HEK293 (cell line): ENCODE measurements around the gene HCAR2.

Source experiments
- HOXA7 ChIP-seq: sonication (generic); formaldehyde crosslinking; IDR thresholded peaks from 2 replicates; pipeline ENCODE4 v1.8.1; 2022; ENCODE audit warnings: missing genetic modification reagents, borderline replicate concordance
- HOXD13 ChIP-seq: sonication (generic); formaldehyde crosslinking; IDR thresholded peaks from 2 replicates; pipeline ENCODE4 v1.8.0; 2022; ENCODE audit warnings: missing genetic modification reagents, borderline replicate concordance
- INSM2 ChIP-seq: fragments of 450-650 bp; formaldehyde crosslinking; IDR thresholded peaks from 2 replicates; pipeline ENCODE4 v1.5.1; 2016; ENCODE audit warnings: missing biosample characterization, missing genetic modification characterization
- KLF10 ChIP-seq: fragments of 450-650 bp; IDR thresholded peaks from 2 replicates; pipeline ENCODE4 v1.5.1; 2018; ENCODE audit warnings: missing biosample characterization, mild to moderate bottlenecking, missing genetic modification characterization
- REPIN1 ChIP-seq: fragments of 450-650 bp; formaldehyde crosslinking; IDR thresholded peaks from 2 replicates; pipeline ENCODE4 v1.5.1; 2017; ENCODE audit warnings: missing biosample characterization, missing genetic modification characterization, low read depth
- WT1 ChIP-seq: fragments of 450-650 bp; formaldehyde crosslinking; IDR thresholded peaks from 2 replicates; pipeline ENCODE4 v1.5.1; 2016; ENCODE audit warnings: missing biosample characterization, missing genetic modification characterization
- ZBTB21 ChIP-seq: fragments of 450-650 bp; formaldehyde crosslinking; IDR thresholded peaks from 2 replicates; pipeline ENCODE4 v1.5.1; 2017; ENCODE audit warnings: missing biosample characterization, missing genetic modification characterization
- ZBTB48 ChIP-seq: fragments of 450-650 bp; formaldehyde crosslinking; IDR thresholded peaks from 2 replicates; pipeline ENCODE4 v1.5.1; 2016; ENCODE audit warnings: missing biosample characterization, missing genetic modification characterization
- ZNF10 ChIP-seq: fragments of 450-650 bp; formaldehyde crosslinking; IDR thresholded peaks from 2 replicates; pipeline ENCODE4 v1.5.1; 2017; ENCODE audit warnings: missing biosample characterization, missing genetic modification characterization
- ZNF133 ChIP-seq: fragments of 450-650 bp; formaldehyde crosslinking; IDR thresholded peaks from 2 replicates; pipeline ENCODE4 v1.5.1; 2016; ENCODE audit warnings: missing biosample characterization, missing genetic modification characterization
- ZNF146 ChIP-seq: fragments of 450-650 bp; formaldehyde crosslinking; IDR thresholded peaks from 2 replicates; pipeline ENCODE4 v1.5.1; 2016; ENCODE audit warnings: missing biosample characterization, missing genetic modification characterization
- ZNF223 ChIP-seq: fragments of 450-650 bp; formaldehyde crosslinking; IDR thresholded peaks from 2 replicates; pipeline ENCODE4 v1.5.1; 2016; ENCODE audit warnings: missing biosample characterization, missing genetic modification characterization
- ZNF335 ChIP-seq: fragments of 450-650 bp; formaldehyde crosslinking; conservative IDR thresholded peaks from 2 replicates; pipeline ENCODE4 v1.5.1; 2016; ENCODE audit warnings: missing biosample characterization, missing genetic modification characterization
- ZNF391 ChIP-seq: fragments of 450-650 bp; formaldehyde crosslinking; IDR thresholded peaks from 2 replicates; pipeline ENCODE4 v1.5.1; 2016; ENCODE audit warnings: low read depth, missing biosample characterization, missing genetic modification characterization, borderline replicate concordance
- ZNF404 ChIP-seq: fragments of 450-650 bp; formaldehyde crosslinking; IDR thresholded peaks from 2 replicates; pipeline ENCODE4 v1.5.1; 2017; ENCODE audit warnings: missing biosample characterization, missing genetic modification characterization
- ZNF513 ChIP-seq: fragments of 450-650 bp; IDR thresholded peaks from 2 replicates; pipeline ENCODE4 v1.5.1; 2018; ENCODE audit warnings: missing biosample characterization, missing genetic modification characterization
- ZNF518A ChIP-seq: fragments of 450-650 bp; formaldehyde crosslinking; conservative IDR thresholded peaks from 2 replicates; pipeline ENCODE4 v1.5.1; 2016; ENCODE audit warnings: low read depth, missing biosample characterization, missing genetic modification characterization
- ZNF677 ChIP-seq: fragments of 450-650 bp; IDR thresholded peaks from 2 replicates; pipeline ENCODE4 v1.5.0; 2018; ENCODE audit warnings: missing biosample characterization, mild to moderate bottlenecking, missing genetic modification characterization, moderate library complexity
- ZNF792 ChIP-seq: fragments of 450-650 bp; formaldehyde crosslinking; IDR thresholded peaks from 2 replicates; pipeline ENCODE4 v1.5.1; 2016; ENCODE audit warnings: missing biosample characterization, missing genetic modification characterization
- TF ChIP-seq, protein P1 (sequence below): fragments of 450-650 bp; formaldehyde crosslinking; conservative IDR thresholded peaks from 2 replicates; pipeline ENCODE4 v1.5.1; 2016; ENCODE audit warnings: low read depth, missing biosample characterization, missing genetic modification characterization
- TF ChIP-seq, protein P2 (sequence below): fragments of 450-650 bp; formaldehyde crosslinking; IDR thresholded peaks from 2 replicates; pipeline ENCODE4 v1.5.1; 2016; ENCODE audit warnings: missing biosample characterization, missing genetic modification characterization
- TF ChIP-seq, protein P3 (sequence below): fragments of 450-650 bp; formaldehyde crosslinking; IDR thresholded peaks from 2 replicates; pipeline ENCODE4 v1.5.1; 2016; ENCODE audit warnings: missing biosample characterization, missing genetic modification characterization

HCAR2 gene

GRCh38 chr12:122752464-122753318 lies 49.5 kb upstream of the HCAR2 start, which contains the start of gene DENR (continued):
- TF ChIP-seq, protein P1, sequence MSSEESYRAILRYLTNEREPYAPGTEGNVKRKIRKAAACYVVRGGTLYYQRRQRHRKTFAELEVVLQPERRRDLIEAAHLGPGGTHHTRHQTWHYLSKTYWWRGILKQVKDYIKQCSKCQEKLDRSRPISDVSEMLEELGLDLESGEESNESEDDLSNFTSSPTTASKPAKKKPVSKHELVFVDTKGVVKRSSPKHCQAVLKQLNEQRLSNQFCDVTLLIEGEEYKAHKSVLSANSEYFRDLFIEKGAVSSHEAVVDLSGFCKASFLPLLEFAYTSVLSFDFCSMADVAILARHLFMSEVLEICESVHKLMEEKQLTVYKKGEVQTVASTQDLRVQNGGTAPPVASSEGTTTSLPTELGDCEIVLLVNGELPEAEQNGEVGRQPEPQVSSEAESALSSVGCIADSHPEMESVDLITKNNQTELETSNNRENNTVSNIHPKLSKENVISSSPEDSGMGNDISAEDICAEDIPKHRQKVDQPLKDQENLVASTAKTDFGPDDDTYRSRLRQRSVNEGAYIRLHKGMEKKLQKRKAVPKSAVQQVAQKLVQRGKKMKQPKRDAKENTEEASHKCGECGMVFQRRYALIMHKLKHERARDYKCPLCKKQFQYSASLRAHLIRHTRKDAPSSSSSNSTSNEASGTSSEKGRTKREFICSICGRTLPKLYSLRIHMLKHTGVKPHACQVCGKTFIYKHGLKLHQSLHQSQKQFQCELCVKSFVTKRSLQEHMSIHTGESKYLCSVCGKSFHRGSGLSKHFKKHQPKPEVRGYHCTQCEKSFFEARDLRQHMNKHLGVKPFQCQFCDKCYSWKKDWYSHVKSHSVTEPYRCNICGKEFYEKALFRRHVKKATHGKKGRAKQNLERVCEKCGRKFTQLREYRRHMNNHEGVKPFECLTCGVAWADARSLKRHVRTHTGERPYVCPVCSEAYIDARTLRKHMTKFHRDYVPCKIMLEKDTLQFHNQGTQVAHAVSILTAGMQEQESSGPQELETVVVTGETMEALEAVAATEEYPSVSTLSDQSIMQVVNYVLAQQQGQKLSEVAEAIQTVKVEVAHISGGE = peak; percentile 79
- peak; percentile 10 for TF ChIP-seq INSM2 (tag by site-specific recombination)
- no peak for TF ChIP-seq ZNF677 (tag by site-specific recombination)
- TF ChIP-seq, protein P2, sequence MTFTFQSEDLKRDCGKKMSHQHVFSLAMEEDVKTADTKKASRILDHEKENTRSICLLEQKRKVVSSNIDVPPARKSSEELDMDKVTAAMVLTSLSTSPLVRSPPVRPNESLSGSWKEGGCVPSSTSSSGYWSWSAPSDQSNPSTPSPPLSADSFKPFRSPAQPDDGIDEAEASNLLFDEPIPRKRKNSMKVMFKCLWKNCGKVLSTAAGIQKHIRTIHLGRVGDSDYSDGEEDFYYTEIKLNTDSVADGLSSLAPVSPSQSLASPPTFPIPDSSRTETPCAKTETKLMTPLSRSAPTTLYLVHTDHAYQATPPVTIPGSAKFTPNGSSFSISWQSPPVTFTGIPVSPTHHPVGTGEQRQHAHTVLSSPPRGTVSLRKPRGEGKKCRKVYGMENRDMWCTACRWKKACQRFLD (tag by site-specific recombination) = no peak
- peak; percentile 78 for TF ChIP-seq KLF10 (tag by site-specific recombination)
- peak; percentile 94 for TF ChIP-seq ZNF335 (tag by site-specific recombination)
- peak; percentile 63 for TF ChIP-seq ZBTB48 (tag by site-specific recombination)
- TF ChIP-seq ZNF513 (tag by site-specific recombination) = no peak
- TF ChIP-seq ZNF518A (tag by site-specific recombination) = peak; percentile 34; the same call in 1 of the 2 replicates
- TF ChIP-seq WT1 (tag by site-specific recombination) = peak; percentile 76
- TF ChIP-seq ZNF223 = no peak
- peak; percentile 66 for TF ChIP-seq ZNF391 (tag by site-specific recombination)
- TF ChIP-seq, protein P3, sequence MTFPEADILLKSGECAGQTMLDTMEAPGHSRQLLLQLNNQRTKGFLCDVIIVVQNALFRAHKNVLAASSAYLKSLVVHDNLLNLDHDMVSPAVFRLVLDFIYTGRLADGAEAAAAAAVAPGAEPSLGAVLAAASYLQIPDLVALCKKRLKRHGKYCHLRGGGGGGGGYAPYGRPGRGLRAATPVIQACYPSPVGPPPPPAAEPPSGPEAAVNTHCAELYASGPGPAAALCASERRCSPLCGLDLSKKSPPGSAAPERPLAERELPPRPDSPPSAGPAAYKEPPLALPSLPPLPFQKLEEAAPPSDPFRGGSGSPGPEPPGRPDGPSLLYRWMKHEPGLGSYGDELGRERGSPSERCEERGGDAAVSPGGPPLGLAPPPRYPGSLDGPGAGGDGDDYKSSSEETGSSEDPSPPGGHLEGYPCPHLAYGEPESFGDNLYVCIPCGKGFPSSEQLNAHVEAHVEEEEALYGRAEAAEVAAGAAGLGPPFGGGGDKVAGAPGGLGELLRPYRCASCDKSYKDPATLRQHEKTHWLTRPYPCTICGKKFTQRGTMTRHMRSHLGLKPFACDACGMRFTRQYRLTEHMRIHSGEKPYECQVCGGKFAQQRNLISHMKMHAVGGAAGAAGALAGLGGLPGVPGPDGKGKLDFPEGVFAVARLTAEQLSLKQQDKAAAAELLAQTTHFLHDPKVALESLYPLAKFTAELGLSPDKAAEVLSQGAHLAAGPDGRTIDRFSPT = no peak
- TF ChIP-seq ZNF133 (tag by site-specific recombination) = no peak
- no peak for TF ChIP-seq ZNF404 (tag by site-specific recombination)
- TF ChIP-seq ZBTB21 (tag by site-specific recombination) = 0 out of 2 replicates have a peak, but pooled peaks have one; percentile 9
- TF ChIP-seq REPIN1 = 0 out of 2 replicates have a peak, but pooled peaks have one; percentile 21
- TF ChIP-seq ZNF792 (tag by site-specific recombination) = 0 out of 2 replicates have a peak, but pooled peaks have one; percentile 18
- no peak for TF ChIP-seq HOXA7
- TF ChIP-seq ZNF146 = 0 out of 2 replicates have a peak, but pooled peaks have one; percentile 13
- no peak for TF ChIP-seq ZNF10
- no peak for TF ChIP-seq HOXD13 (CRISPR knock-in tag)
